HG03469 (cell line): ENCODE results near the gene MYO19.
A peak's percentile ranks its signal among the peaks of the same experiment; 100 is the strongest.

Source experiments
- ATAC-seq: cut with Tn5 transposase; IDR thresholded peaks from one replicate; pipeline ENCODE4 v1.9.1; 2021; ENCODE audit warnings: mild to moderate bottlenecking, moderate library complexity, moderate number of reproducible peaks; ENCODE audit not compliant: unreplicated experiment

MYO19 gene, protein sequence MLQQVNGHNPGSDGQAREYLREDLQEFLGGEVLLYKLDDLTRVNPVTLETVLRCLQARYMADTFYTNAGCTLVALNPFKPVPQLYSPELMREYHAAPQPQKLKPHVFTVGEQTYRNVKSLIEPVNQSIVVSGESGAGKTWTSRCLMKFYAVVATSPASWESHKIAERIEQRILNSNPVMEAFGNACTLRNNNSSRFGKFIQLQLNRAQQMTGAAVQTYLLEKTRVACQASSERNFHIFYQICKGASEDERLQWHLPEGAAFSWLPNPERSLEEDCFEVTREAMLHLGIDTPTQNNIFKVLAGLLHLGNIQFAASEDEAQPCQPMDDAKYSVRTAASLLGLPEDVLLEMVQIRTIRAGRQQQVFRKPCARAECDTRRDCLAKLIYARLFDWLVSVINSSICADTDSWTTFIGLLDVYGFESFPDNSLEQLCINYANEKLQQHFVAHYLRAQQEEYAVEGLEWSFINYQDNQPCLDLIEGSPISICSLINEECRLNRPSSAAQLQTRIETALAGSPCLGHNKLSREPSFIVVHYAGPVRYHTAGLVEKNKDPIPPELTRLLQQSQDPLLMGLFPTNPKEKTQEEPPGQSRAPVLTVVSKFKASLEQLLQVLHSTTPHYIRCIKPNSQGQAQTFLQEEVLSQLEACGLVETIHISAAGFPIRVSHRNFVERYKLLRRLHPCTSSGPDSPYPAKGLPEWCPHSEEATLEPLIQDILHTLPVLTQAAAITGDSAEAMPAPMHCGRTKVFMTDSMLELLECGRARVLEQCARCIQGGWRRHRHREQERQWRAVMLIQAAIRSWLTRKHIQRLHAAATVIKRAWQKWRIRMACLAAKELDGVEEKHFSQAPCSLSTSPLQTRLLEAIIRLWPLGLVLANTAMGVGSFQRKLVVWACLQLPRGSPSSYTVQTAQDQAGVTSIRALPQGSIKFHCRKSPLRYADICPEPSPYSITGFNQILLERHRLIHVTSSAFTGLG

DNA sequence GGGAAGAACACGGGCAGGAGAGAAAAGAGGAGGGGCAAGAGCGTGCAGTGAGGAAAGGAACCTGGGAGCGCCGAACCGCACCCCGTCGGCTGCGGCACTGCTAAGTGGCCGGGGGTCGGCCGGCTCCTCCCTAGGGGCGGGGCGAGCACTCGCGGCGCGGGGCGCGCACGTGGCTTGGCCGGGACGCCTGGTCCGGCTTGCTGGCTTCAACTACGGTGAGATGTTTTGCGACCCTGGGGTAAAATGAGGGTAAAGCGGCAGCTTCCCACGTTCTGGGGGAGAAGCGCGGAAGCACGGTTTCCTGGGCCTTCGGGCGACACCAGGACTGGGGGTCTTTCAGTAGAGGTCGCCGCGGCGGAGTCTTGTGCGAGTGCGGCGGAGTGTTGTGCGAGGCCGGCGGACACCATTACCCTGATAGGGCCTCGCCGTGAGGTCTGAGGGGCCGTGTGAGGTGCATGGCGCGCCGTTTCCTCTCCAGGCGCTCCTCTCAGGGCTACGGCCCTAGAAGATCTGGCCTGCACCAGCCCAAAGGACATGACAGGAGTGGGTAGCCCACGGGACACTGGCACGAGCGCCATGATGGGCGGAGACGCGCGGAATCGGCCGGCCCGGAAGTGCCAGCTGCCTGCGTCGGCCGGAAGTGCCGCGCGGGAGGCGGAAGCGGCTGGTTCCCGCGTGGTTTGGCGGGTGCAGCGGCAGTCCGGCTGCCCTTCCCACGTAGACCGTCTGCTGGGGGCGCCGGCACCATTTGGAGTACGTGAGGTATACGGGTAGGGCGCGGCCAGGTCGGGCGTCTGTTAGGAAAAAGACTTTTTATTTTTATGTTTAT lies at the start of gene MYO19, which contains the start of gene PIGW:
MYO19 (minus strand) TSS at position 29 of the 829 bp plus-strand sequence. CDS start 2,330 bp downstream, outside the sequence.
PIGW (plus strand) TSS at position 148 of the 829 bp plus-strand sequence. CDS start 2,115 bp downstream, outside the sequence.
- ATAC-seq, result peak; percentile 43

DNA sequence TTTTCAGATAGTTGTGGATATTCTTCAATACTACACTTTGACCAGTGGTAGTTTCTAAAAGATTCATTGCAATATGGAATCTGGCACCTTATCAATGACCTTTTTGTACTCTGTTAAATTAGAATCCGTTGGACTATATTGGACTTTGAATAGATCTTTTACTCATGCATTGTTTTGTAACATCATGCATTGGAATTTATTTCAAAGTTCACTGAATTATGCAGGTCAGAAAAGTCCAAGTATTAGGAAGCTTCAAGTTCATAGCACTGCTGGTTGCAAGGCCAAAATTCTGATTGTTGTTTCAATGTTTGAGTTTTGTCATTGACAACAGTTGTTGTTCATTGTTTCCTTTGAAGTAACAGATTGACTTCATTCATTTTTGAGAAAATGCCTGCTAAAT lies 49.1 kb upstream of the MYO19 start:
- no peak for ATAC-seq

DNA sequence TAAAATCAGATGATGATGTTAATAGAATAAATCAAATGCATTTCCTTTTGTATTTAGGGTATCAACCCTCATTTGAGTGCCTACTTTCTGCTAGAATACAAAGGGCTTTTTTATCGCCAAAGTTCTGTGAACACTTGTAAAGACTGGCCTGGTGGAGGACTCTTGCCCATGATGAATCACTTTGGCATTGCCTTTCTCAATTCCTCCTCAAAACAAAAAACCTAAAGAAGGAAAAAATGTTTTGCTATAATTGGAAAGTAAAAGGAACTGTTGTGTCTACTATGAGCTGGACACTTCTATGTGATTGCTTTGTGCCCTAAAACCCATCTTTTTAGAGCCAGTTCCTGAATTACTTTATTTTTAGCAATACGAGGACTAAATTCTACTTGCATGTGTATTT lies 44.0 kb upstream of the MYO19 start:
- ATAC-seq, result no peak

DNA sequence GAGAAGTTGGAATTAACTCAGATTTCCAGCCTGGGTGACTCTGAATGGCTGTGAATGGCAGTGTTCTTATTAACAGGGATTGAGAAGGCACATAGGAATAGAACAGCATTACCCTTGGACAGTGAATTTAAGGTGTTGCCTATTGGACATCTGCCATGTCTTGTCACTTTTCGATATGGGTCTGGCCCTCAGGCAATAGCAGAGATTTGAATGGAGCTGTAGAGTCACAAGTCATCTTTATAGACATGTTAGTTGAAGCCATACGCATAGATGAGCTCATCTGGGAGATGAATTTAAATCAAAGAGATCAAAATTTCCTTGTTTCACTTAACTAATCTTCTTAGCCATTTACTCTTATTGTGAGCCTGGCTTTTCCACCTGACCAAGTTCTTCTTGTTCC lies 42.1 kb upstream of the MYO19 start:
- ATAC-seq, result no peak

DNA sequence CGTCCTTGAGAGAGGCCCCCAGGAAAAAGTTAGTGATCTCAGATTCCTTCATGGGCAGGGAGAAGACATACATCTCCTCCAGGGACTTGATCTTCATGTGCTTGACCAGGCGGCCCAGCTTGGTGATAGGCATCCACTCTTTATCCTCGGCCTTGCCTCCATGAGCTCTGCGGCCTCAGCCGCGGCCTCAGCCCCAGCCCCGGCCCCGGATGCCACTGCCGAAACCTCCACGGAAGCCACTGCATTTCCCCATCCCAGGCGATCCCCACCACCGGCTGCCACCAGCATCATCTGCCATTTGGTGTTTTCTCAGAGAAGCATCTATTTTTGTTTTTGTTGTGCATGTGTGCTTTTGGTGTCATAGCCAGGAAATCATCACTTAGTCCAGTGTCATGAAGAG lies 40.4 kb upstream of the MYO19 start:
- ATAC-seq, result no peak

DNA sequence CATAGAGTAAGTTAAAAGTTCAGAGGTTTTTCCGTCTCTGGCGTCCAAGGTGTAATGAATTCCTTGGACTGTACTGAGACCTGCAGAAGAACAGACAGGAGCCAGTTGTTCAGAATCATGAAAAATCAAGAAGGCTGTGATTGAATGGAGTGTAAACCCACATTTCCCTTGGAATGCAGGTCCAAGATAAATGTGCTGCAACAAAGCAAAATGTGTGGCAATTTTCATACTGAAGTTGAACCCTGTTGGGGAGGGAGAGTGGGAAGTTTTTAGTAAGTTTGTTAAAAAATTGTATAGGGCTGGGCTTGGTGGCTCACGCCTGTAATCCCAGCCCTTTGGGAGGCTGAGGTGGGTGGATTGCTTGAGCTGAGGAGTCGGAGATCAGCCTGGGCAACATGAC lies 31.4 kb upstream of the MYO19 start:
- ATAC-seq, result no peak

DNA sequence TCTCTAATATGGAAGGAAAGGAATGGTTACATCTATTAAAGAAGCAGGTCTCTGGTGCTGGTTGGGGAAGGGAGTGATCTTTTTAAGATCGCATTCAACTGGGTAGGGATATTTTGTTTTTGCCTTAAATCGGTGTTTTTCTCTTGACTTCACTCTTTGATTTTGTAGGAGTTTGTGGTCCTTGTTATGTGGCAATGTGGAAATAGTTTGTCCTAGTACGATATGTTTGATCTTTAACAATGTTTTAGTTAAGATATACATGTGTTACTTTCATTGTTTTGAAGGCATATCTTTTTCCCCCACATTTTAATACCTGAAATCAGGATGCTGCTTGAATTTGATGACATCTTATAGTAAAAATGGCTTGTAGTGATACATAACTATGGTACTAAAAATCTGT lies 18.8 kb upstream of the MYO19 start:
- ATAC-seq, result no peak

DNA sequence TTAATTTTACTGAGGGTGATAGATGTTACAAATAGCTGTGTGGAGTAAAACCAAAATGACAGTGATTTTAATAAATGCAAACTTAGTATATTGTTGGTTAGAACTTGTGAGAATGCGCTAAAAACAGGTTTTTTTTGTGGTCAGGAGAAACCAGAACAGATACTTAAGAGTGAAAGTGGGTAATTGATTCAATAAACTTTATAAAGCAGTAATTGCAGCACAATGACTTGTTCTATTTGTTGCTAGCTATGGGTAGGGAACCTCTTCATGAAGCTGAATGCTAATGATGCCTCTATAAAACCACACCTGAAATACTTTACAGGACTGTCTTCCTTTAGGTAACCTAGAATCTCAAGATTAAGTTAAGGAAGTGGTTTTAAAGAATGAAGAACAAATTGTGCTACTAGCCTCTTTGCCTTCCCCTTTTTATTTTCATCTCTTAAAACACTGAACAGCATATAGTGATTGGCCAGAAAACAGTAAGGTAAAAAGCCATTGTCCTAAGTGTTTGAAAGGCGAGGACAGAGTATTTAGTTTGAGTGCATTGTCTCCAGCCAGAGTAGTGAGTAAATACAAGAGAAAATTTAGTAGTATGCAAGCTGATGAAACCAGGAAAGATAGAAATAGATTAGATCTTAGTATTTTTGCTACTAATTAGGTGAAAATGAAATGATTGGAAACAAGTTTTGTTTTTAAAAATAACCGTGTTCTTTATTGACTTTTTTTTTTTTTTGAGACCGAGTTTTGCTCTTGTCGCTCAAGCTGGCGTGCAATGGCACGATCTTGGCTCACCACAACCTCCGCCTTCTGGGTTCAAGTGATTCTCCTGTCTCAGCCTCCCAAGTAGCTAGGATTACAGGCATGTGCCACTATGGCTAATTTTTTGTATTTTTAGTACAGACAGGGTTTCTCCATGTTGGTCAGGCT lies 16.1 kb upstream of the MYO19 start:
- no peak for ATAC-seq

DNA sequence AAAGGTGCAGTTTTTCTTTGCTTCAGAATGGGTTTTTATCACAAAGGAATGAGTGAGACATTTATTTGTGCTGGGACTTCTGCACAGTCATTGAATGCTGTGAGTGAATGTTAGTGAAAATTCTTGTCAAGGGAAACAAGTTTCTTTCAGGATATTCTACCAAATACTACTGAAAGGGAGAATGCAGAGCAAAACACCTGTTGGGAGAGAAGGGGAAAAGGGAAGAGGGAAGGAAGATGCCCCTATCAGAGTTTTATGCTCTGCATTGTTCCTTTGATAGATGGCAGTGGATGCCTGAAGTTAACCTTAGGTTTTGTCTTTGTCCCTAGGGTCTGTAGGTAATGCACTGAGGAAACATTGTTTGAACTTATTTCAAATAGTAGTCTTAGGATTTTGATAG lies 13.1 kb upstream of the MYO19 start:
- ATAC-seq, result no peak

DNA sequence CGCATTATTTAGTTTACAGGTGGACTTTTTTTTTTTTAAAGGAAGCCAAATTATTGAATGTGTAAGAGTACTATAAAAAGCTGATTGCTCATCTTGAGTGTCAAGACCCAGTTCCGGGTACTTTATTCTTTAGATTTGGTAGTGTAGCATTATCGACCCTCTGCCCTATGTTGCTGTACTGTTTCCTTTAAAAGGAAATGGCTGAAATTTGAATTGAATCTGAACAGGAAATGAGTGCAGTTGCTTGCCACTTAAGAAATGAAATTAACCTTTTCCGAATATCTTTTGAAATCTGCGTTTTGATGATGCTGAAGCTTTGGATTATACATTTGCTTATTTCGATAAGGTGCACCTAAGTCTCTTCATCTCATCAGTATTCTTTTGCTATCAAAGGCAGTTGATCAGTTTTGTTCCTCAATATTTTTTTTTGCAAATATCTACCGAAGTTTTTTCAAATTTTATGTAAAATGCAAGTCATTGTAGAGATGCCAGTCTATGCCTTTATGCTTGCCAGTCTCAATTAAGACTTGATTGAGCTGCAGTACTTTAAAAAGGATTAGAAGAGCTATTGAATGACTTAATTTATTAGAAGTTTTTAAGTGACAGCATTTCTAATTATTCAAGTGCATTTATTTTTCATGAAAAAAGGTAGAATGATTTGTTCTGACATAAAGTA lies 11.9 kb upstream of the MYO19 start:
- no peak for ATAC-seq

DNA sequence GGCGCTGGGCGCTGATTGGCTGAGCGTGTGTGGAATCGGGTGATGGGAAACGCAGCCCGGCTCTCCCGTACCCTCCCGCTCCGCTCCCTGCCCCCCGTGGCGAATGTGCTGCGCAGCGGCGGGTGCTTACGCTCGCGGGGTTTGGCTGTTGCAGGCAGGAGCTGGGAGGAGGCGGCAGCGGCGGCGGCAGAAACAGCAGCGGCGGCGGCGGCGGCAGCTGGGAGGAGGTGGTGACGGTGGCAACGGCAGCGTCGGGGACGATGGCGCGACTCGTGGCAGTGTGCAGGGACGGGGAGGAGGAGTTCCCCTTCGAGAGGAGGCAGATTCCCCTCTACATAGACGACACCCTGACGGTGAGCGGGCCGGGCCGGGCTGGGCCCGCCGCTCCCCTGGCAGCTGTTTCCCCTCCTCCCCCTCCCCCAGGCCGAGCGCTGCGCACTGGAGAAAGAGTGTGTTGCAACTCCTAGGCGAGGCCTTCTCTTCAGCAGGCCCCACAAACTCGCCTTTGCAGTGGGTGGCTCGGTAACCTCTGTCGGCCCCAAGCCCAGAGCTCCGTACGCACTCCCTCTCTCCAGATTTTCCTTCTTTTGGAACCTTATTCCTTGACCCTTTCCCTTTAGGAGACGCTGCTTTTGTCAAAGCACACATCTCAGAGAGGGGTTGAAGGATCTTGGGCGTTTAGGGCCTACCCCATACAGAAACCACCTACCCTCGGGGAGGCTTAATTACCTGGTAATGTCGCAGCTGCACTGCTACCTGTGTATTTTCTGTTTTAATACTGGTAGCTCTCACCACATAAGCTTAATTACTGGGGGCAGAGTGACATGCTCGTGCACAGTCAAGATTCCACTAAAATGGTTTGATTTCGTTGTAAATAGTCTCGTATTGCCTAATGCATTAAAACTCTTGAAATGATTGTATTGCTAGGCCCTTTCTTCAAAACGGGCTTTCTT lies 11.1 kb upstream of the MYO19 start:
- ATAC-seq, result peak; percentile 43

DNA sequence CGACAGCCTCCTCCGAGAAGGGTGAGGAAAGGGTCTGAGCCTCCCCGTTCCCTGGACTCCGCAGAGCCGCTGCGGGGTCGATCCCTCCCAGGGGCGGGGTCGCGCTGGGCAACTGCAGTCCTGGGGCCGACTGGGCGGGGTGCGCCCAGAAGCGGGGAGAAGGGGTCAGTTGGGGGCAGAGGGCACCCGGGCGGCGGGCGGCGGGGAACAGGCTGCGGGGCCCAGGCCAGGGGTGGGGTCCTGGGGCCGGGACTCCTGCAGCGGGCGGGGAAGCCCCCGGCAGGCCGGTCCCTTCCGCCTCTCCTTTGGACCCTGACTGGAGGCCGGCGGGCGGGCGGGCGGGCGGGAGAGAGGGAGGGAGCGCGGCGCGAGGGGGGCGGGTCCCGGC lies 10.4 kb upstream of the MYO19 start:
- peak; percentile 18 for ATAC-seq

DNA sequence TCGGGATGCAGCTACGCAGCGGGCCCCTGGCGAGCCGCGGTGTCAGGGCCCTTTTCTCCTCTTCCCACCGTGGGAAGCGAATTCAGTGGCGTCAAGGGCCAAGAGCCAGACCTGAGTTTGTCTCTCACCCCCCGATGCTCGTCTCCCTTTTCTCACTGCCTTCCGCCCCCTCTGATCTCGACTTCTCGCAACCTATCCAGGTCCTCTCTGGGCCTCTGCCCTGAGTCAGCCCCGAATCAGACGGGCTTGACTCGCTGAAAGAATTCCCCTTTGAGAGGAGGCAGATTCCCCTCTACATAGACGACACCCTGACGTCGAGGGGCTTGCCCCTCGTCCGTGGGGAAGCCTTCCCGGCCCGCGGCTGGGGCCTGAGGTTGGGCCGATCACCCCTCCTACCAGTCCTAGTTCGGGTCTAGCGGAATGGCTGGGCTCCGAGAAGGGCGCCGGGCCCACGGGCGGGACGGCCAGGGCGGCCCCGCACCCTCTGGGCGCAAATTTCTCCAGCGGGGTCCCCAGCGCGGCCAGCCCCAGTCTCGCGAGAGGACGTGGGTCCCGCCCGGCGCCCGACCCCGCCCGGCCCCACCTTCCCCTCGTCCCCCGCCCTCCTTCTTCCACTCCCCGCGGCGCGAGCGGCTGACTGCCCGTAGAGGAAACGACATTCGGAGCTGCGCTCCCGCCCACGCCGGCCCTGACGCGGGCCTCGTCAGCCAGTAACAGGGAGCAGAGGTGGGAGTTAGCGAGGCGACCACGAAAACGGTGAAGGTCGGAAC lies 9.8 kb upstream of the MYO19 start, which contains the start of gene GGNBP2:
GGNBP2 (plus strand) TSS at position 613 of the 770 bp plus-strand sequence. CDS start 806 bp downstream, outside the sequence.
- peak; percentile 30 for ATAC-seq

DNA sequence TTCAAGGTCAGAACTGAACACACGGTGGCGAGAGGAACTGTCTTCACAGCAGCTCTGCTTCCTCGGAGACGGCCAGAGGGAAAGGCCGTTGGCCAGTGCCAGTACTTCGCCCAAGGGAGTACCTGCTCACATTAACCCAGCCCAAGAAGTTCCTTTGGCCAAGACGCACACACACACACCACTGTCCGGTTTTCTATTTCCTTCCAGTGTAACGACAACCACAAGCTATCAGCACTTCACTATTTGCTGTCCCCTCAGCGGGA lies 9.3 kb upstream of the MYO19 start:
- no peak for ATAC-seq

DNA sequence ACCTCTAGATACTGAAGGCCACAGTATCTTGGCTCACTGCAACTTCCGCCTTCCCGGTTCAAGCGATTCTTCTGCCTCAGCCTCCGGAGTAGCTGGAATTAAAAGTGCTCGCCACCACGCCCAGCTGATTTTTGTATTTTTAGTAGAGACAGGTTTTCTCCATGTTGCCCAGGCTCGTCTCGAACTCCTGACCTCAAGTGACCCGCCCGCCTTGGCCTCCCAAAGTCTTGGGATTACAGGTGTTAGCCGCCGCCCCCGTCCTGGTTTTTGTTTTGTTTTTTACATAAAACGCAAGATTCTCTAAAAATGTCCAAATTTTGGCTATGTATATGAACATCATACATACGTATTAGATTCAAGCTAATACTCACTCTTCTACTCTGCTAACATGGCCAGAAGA lies 8.1 kb upstream of the MYO19 start:
- ATAC-seq, result no peak

DNA sequence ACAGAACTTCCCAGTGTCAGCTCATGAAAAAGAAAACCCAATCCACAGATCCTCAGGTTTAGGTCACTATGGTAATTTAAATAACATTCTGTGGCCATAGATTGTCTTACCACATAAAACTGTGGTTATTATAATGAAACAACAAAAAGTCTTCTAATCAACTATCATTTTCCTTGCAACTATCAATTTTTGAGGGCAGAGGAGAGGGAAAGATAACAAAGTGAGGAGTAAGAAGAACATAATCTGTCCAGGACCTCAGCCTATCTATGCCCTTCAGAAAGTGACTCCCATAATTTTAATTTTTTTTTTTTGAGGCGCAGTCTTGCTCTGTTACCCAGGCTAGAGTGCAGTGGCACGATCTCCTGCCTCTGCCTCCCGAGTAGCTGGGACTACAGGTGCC lies 6.0 kb upstream of the MYO19 start:
- ATAC-seq, result no peak

DNA sequence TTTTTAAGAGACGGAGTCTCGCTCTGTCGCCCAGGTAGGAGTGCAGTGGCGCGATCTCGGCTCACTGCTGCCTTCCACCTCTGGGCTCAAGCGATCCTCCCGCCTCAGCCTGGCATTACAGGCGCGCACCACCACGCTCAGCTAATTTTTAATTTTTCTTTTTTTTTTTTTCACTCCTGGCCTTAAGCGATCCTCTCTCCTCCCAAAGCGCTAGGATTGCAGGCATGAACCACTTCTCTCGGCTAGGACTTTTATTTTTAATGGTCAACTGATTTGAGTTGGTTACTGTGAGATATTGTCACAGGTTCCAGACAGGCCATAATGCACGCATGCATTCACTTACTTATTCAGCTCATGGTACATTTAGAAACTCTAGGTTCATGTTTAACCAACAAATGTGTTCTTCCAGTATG lies 1.0 kb upstream of the MYO19 start:
- ATAC-seq, result no peak
